Calu3 (cell line): Measurements from ENCODE around the gene SRSF7. TPM values are rescaled to one million over a fixed set of nuclear protein-coding genes. Genes with fewer than 3 reads are reported as not detected.
"Not testable (repeated sequence)": the region's sequence is repeated elsewhere in the genome, so short reads cannot be mapped to it uniquely, and the experiment has no call there.

Source experiments
- Bru-seq: library from RNA; stranded (reverse); fragments of 400-500 nt; gene quantifications from one replicate; lab custom pipeline; 2021; lab: Mats Ljungman, UMichigan
- BruChase-seq, 2 experiments: library from RNA; stranded (reverse); fragments of 400-500 nt; gene quantifications; one replicate each; lab custom pipeline; 2021; lab: Mats Ljungman, UMichigan
- BruUV-seq: library from RNA; stranded (reverse); fragments of 400-500 nt; replicated peaks from 2 replicates; lab custom pipeline; 2021; lab: Mats Ljungman, UMichigan
- CTCF ChIA-PET: fragments of 300-600 bp; sonication (Branson Sonifier 250); formaldehyde crosslinking; loops from one replicate; lab custom pipeline; 2022; ENCODE audit warnings: antibody characterized with exemption; lab: Charles Lee
- DNase-seq: peaks from one replicate; pipeline ENCODE4 v3.0.0; 2022
- H3K27ac Mint-ChIP-seq: one replicate; pipeline ENCODE4 v1.8.0; 2022; ENCODE audit warnings: mixed read lengths; ENCODE audit not compliant: unreplicated experiment
- H3K27me3 Mint-ChIP-seq: one replicate; pipeline ENCODE4 v1.8.0; 2022; ENCODE audit warnings: mixed read lengths; ENCODE audit not compliant: unreplicated experiment
- H3K36me3 Mint-ChIP-seq: one replicate; pipeline ENCODE4 v1.8.0; 2022; ENCODE audit warnings: mild to moderate bottlenecking, moderate library complexity, mixed read lengths; ENCODE audit not compliant: insufficient read depth, unreplicated experiment
- H3K4me1 Mint-ChIP-seq: one replicate; pipeline ENCODE4 v1.8.0; 2022; ENCODE audit warnings: mild to moderate bottlenecking, low read depth, mixed read lengths; ENCODE audit not compliant: unreplicated experiment
- H3K4me3 Mint-ChIP-seq: one replicate; pipeline ENCODE4 v1.8.0; 2022; ENCODE audit warnings: mild to moderate bottlenecking, low read depth, moderate library complexity, mixed read lengths; ENCODE audit not compliant: unreplicated experiment
- H3K9me3 Mint-ChIP-seq: one replicate; pipeline ENCODE4 v1.8.0; 2022; ENCODE audit warnings: low read depth, mixed read lengths; ENCODE audit not compliant: unreplicated experiment
- CTCF ChIP-seq: fragments of 200-600 bp; IDR thresholded peaks from one replicate; pipeline ENCODE4 v1.8.0; 2022; ENCODE audit warnings: antibody characterized with exemption; ENCODE audit not compliant: unreplicated experiment
- intact Hi-C: fragments of 100-400 bp; cut with micrococcal nuclease; formaldehyde crosslinking; loops from one replicate; pipeline ENCODE4 v1.10.0; 2022; ENCODE audit not compliant: unreplicated experiment
- long read RNA-seq: library from polyadenylated mRNA; stranded (forward); transcript quantifications from one replicate; pipeline ENCODE4 v2.0.0, GENCODE V29; 2022
- total RNA-seq: library from RNA; stranded (reverse); gene quantifications from 2 replicates; pipeline ENCODE4 v1.2.3, GENCODE V29; 2022

SRSF7 gene
- total RNA-seq, result 184 and 203 TPM in 2 replicates
- percentile 99 among the genes with signal in this experiment for Bru-seq, nascent RNA
- BruChase-seq, experiment 1, labeled RNA remaining after a 6-hour chase, result percentile 95 among the genes with signal in this experiment
- BruChase-seq, experiment 2, labeled RNA remaining after a 2-hour chase, result percentile 98 among the genes with signal in this experiment
- long read RNA-seq, transcript SRSF7-209 (7 exons, 2,453 nt), result minor isoform, 7 of 176 reads
- long read RNA-seq, transcript SRSF7-201 (8 exons, 2,489 nt), result major isoform, 102 of 176 reads
- long read RNA-seq, transcript SRSF7-208 (7 exons, 1,903 nt), result minor isoform, 22 of 176 reads
- long read RNA-seq, transcript SRSF7-202 (8 exons, 1,050 nt), result minor isoform, 14 of 176 reads
- long read RNA-seq, partial matches to known transcripts, result 8 of 176 reads
- long read RNA-seq, other reads (novel, unspliced or antisense), result 17 of 176 reads

DNA sequence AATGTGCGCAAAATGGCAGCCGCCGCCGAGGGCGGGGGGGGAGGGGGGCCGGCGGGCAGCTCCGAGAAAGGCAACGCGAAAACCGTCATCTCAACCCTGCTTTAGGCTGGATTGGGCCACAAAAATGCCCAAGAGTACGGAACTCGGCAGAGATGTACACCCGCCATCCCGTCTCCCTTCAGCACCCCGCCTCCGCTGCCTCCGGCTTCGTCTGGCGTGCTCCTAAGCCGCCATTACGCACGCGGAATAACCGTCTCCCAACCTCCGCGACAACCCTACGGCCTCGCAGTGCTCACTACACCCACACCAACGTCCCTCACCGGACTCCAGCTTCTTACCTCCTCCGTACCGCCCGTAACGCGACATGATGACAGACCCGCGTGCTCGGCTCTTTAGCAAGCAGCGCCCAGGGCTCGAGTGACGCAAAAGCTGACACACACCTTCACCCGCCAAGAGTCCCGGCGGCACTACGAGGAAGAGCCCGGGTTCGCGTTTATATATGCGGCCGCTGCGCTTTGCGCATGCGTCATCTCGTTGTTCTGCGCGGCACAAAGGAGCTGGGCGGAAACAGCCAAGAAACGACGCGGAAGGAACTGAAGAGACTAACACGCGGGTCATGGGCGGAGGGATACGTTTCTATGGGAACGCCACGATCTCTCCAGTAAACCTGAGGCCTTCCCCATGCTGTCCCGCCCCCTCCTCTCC is at the start of gene SRSF7:
SRSF7 (minus strand) TSS at position 471 of the 705 bp plus-strand sequence; CDS start at position 366, 105 bp downstream.
- CTCF ChIA-PET, result interaction anchor here (0.6 to 1.2 kb wide), 4 partner anchors 10 to 196 kb away, joined by 3 to 7 read pairs (median 3); partner anchors contain the start of gene GALM
- H3K27ac Mint-ChIP-seq, result peak within 1 kb of the TSS; percentile 100
- H3K4me1 Mint-ChIP-seq, result peaks cover 48% of the 10 kb centered on the region

DNA sequence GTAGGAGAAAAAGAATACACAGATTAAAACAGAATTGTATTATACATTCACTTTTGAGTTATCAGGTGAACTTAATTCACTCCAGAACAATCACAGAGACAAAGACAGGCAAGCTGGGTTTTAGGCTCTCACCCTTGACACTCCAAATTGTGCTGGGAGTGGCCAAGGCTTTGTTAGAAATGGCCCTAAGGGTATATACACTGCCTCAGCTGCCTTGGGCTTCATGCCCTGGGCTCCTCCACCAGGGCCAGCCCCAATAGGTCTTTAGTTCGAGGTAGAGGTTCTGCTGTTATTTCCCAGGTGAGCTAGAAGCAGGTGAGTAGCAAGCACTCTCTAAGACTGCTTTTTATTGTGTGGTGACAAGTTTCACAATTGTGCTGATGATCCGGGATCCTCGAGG is 46.8 kb upstream of the SRSF7 start:
- Mint-ChIP-seq H3K27ac (no peak overlapping the region), H3K4me1 (peaks cover 15% of the 10 kb centered on the region), H3K36me3 (no peaks in the 10 kb centered on the region), H3K4me3 (no peak overlapping the region), H3K27me3 (no peaks in the 10 kb centered on the region), H3K9me3 (no peaks in the 10 kb centered on the region)
- CTCF ChIA-PET, result interaction anchor here (1.1 kb wide), 1 partner anchor 10 kb away, joined by 3 read pairs; no protein-coding TSS in a partner anchor
- no peak for TF ChIP-seq CTCF
- DNase-seq, result no peak
- intact Hi-C loops, result no loop called here
- BruUV-seq, result no TSS peak

More for the DNA sequence above, at the start of gene SRSF7:
- DNase-seq, result peak; percentile 95
- Mint-ChIP-seq H3K9me3 (no peaks in the 10 kb centered on the region), H3K27me3 (peaks cover 12% of the 10 kb centered on the region), H3K36me3 (peaks cover 61% of the 10 kb centered on the region), H3K4me3 (peak within 1 kb of the TSS; percentile 93)
- TF ChIP-seq CTCF, result no peak
- BruUV-seq, result no TSS peak
- intact Hi-C loops, result loop anchor here (2.0 kb wide), 1 partner anchor 28 kb away; the partner anchor contains the start of gene GEMIN6

GRCh38 chr2:38797250-38797676 is 46.1 kb upstream of the SRSF7 start:
- Mint-ChIP-seq H3K27me3 (no peaks in the 10 kb centered on the region), H3K36me3 (no peaks in the 10 kb centered on the region), H3K27ac (no peak overlapping the region), H3K9me3 (no peaks in the 10 kb centered on the region), H3K4me3 (no peak overlapping the region), H3K4me1 (peaks cover 15% of the 10 kb centered on the region)
- no peak for TF ChIP-seq CTCF
- CTCF ChIA-PET, result interaction anchor here (1.1 kb wide), 1 partner anchor 11 kb away, joined by 3 read pairs; no protein-coding TSS in a partner anchor
- DNase-seq, result no peak
- intact Hi-C loops, result no loop called here
- BruUV-seq, result no TSS peak

DNA sequence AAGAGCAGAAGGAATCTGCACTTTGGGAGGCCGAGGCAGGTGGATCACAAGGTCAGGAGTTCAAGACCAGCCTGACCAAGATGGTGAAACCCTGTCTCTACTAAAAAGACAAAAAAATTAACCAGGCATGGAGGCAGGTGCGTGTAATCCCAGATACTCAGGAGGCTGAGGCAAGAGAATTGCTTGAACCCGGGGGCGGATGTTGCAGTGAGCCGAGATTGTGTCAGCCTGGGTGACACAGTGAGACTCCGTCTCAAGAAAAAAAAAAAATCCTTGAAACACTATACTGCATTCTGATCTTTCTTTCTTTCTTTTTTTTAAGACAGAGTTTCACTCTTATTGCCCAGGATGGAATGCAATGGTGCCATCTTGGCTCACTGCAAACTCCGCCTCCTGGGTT is 43.9 kb upstream of the SRSF7 start:
- H3K27me3 Mint-ChIP-seq, DNase-seq, H3K9me3 Mint-ChIP-seq, H3K36me3 Mint-ChIP-seq, H3K27ac Mint-ChIP-seq, H3K4me3 Mint-ChIP-seq, BruUV-seq, intact Hi-C loops: not testable (repeated sequence)
- peaks cover 15% of the 10 kb centered on the region for H3K4me1 Mint-ChIP-seq
- CTCF ChIA-PET, result interaction anchor here (0.6 to 1.0 kb wide), 2 partner anchors 24 to 137 kb away, joined by 3 to 5 read pairs; no protein-coding TSS in a partner anchor
